SK-N-MC (cell line): ENCODE data around the gene MOK.

Experiments used
- FOXP2 ChIP-seq: optimal IDR thresholded peaks from 2 replicates; pipeline ENCODE3; 2011; ENCODE audit warnings: mild to moderate bottlenecking, moderate library complexity; ENCODE audit not compliant: insufficient read depth; ENCODE audit errors: extremely low read length, control extremely low read depth
- POLR2AphosphoS5 ChIP-seq: IDR thresholded peaks from 2 replicates; pipeline ENCODE4 v1.6.1; 2012; ENCODE audit warnings: mild to moderate bottlenecking, low read depth, low read length, borderline replicate concordance

DNA sequence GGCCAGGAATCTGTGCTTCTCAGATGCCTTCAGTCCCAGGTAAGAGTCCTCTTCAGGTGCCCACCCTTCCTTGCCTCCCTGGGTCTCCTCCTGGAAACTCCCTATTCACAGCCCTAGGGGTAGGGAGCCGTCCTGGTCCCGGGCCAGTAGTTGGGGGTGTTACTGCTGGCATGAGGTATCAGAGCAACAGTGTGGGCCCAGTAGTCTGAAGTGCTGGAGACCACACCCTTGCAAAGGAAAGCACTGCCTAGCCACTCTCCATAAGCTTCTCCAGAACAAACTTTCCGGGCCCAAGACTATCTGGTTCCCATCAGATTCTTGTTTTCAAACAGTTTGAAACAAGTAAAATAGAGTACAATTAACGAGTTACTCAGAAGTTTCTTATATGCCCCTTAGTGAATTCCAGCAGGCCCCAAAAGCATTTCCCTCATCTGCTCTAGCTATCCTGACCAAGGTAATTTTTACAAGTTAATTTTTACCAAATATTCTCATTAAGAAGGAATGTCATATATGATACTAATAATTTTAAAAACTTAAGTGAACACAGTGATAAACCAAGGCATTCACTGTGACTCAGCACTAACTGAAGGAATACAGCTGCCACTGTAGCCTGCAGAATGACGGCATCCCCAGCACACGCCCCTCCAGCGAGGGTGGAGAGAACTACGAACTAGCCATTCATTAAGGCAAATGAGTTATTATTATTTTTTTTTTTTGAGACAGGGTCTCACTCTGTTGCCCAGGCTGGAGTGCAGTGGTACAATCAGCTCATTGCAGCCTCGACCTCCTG, 49.4 kb downstream of the MOK start:
- no peak for TF ChIP-seq POLR2AphosphoS5
- TF ChIP-seq FOXP2: no peak
